Measurements from ENCODE around the gene ALG3. TPM values are rescaled to one million over a fixed set of nuclear protein-coding genes. Genes with fewer than 3 reads are reported as not detected.
A peak's percentile ranks its signal among the peaks of the same experiment; 100 is the strongest.

ALG3 gene
- total RNA-seq, 1 donor from 2014 or later = 33.3 TPM

DNA sequence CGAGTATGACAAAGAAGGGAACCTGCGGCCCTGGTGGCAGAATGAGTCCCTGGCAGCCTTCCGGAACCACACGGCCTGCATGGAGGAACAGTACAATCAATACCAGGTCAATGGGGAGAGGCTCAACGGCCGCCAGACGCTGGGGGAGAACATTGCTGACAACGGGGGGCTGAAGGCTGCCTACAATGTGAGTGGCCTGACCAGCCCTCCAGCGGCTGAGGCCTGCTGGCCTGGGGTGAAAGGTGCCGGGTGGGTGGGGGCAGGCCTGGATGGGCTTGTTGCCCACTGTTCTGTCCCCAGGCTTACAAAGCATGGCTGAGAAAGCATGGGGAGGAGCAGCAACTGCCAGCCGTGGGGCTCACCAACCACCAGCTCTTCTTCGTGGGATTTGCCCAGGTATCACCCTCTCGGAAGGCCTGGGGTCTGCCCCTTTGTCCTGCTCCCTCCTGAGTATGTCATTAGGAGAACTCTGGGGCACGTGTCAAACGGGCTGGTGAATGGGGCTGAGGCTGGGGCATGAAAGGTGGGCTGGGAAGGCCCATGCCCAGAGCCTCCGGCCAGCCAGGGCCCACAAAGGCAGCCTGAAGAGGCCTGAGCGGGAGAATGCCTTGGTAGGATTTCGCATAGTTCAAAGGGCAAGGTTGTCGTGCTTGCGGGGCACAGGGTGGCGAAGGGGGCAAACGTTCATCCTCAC lies 42.4 kb upstream of the ALG3 start:
- H3K9me3 Mint-ChIP-seq (ENCODE audit: low read depth) = no peaks in the 10 kb centered on the region
- H3K4me3 Mint-ChIP-seq (ENCODE audit: unreplicated experiment) = no peak overlapping the region
- H3K4me1 Mint-ChIP-seq (ENCODE audit: low read depth) = no peaks in the 10 kb centered on the region
- TF ChIP-seq, protein P1, sequence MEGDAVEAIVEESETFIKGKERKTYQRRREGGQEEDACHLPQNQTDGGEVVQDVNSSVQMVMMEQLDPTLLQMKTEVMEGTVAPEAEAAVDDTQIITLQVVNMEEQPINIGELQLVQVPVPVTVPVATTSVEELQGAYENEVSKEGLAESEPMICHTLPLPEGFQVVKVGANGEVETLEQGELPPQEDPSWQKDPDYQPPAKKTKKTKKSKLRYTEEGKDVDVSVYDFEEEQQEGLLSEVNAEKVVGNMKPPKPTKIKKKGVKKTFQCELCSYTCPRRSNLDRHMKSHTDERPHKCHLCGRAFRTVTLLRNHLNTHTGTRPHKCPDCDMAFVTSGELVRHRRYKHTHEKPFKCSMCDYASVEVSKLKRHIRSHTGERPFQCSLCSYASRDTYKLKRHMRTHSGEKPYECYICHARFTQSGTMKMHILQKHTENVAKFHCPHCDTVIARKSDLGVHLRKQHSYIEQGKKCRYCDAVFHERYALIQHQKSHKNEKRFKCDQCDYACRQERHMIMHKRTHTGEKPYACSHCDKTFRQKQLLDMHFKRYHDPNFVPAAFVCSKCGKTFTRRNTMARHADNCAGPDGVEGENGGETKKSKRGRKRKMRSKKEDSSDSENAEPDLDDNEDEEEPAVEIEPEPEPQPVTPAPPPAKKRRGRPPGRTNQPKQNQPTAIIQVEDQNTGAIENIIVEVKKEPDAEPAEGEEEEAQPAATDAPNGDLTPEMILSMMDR (IDR thresholded peaks at IDR 0.05) = no peak
- peaks cover 2% of the 10 kb centered on the region for H3K27me3 Mint-ChIP-seq (ENCODE audit: low read depth)
- DNase-seq (ENCODE audit: low spot score) = peak; percentile 75
- H3K36me3 Mint-ChIP-seq (ENCODE audit: low read depth) = no peaks in the 10 kb centered on the region
- no peak overlapping the region for H3K27ac Mint-ChIP-seq (ENCODE audit: unreplicated experiment)

DNA sequence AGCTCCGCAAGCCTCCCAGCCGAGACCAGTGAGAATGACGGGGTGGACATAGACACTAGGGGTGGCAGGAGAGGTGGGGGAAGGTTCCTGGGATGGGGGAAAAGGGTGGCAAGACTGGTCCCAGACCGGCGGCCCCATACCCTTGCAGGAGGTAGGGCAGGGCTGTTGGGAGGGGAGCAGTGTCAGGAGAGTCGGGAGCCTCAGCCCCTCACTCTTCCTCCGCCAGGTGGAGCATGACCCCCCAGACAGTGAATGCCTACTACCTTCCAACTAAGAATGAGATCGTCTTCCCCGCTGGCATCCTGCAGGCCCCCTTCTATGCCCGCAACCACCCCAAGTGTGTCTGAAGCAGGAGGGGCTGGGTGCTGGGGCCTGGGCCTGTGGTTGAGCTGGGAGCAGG lies 41.6 kb upstream of the ALG3 start:
- H3K27ac Mint-ChIP-seq (ENCODE audit: unreplicated experiment) = no peak overlapping the region
- H3K36me3 Mint-ChIP-seq (ENCODE audit: low read depth) = no peaks in the 10 kb centered on the region
- H3K4me1 Mint-ChIP-seq (ENCODE audit: low read depth) = no peaks in the 10 kb centered on the region
- no peaks in the 10 kb centered on the region for H3K9me3 Mint-ChIP-seq (ENCODE audit: low read depth)
- TF ChIP-seq, protein P1 (IDR thresholded peaks at IDR 0.05) = no peak
- peak; percentile 71 for DNase-seq (ENCODE audit: low spot score)
- peaks cover 4% of the 10 kb centered on the region for H3K27me3 Mint-ChIP-seq (ENCODE audit: low read depth)
- no peak overlapping the region for H3K4me3 Mint-ChIP-seq (ENCODE audit: unreplicated experiment)

DNA sequence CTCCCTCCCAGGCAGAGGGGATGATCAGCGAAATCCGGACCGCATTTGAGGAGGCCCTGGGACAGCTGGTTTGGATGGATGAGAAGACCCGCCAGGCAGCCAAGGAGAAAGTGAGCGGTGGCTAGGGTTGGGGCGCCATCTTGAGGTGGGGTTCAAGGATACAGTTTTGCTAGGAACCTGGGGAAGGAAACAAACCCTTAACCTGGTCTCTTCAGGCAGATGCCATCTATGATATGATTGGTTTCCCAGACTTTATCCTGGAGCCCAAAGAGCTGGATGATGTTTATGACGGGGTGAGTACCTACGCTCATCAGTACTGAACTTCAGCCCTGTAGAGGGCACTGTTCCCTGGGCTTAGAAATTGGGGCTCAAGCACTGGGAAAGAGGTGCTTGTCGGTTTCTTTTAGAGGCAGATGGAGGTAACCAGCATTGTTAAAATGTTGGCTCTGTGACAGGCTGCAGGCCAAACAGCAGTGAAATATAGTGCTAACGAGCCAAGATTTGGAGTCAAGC lies 40.7 kb upstream of the ALG3 start:
- Mint-ChIP-seq H3K36me3 (ENCODE audit: low read depth) (no peaks in the 10 kb centered on the region), H3K4me3 (ENCODE audit: unreplicated experiment) (no peak overlapping the region), H3K4me1 (ENCODE audit: low read depth) (peaks cover 5% of the 10 kb centered on the region), H3K27me3 (ENCODE audit: low read depth) (peaks cover 4% of the 10 kb centered on the region), H3K27ac (ENCODE audit: unreplicated experiment) (no peak overlapping the region), H3K9me3 (ENCODE audit: low read depth) (no peaks in the 10 kb centered on the region)
- TF ChIP-seq, protein P1 (IDR thresholded peaks at IDR 0.05) = peak; percentile 86
- DNase-seq (ENCODE audit: low spot score) = peak; percentile 56

DNA sequence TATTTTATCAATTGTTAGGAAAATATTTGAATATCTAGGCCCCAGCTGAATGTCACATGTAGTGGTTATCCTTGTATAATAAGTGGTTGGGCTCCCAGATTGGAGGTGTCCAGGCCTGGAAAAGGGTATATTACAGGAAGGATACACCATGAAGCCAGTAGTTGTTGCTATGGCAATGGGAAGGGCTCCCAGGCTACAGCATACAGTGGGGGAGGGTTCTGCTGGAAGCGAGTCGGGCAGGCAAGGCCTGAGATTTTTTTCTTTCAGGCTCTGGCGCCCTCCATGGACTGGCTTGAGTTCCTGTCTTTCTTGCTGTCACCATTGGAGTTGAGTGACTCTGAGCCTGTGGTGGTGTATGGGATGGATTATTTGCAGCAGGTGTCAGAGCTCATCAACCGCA lies 35.9 kb upstream of the ALG3 start:
- no peaks in the 10 kb centered on the region for H3K9me3 Mint-ChIP-seq (ENCODE audit: low read depth)
- TF ChIP-seq, protein P1 (IDR thresholded peaks at IDR 0.05) = peak; percentile 75
- H3K4me1 Mint-ChIP-seq (ENCODE audit: low read depth) = peaks cover 5% of the 10 kb centered on the region
- H3K36me3 Mint-ChIP-seq (ENCODE audit: low read depth) = no peaks in the 10 kb centered on the region
- peaks cover 10% of the 10 kb centered on the region for H3K27me3 Mint-ChIP-seq (ENCODE audit: low read depth)
- no peak for DNase-seq (ENCODE audit: low spot score)
- H3K27ac Mint-ChIP-seq (ENCODE audit: unreplicated experiment) = no peak overlapping the region
- no peak overlapping the region for H3K4me3 Mint-ChIP-seq (ENCODE audit: unreplicated experiment)

DNA sequence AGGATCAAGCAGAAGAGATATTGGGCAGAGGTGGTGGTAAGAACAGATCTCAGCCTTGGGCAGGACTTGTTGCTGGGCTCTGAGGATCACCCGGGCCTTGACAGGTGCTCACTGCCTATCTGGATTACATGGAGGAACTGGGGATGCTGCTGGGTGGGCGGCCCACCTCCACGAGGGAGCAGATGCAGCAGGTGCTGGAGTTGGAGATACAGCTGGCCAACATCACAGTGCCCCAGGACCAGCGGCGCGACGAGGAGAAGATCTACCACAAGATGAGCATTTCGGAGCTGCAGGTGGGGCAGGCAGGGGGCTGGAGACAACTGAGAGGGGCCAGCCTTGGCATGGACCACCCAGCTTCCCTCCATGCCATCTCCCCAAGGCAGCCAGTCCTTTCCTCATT lies 34.9 kb upstream of the ALG3 start:
- DNase-seq (ENCODE audit: low spot score) = peak; percentile 81
- Mint-ChIP-seq H3K27ac (ENCODE audit: unreplicated experiment) (no peak overlapping the region), H3K4me3 (ENCODE audit: unreplicated experiment) (no peak overlapping the region), H3K4me1 (ENCODE audit: low read depth) (peaks cover 5% of the 10 kb centered on the region), H3K9me3 (ENCODE audit: low read depth) (no peaks in the 10 kb centered on the region), H3K27me3 (ENCODE audit: low read depth) (peaks cover 14% of the 10 kb centered on the region), H3K36me3 (ENCODE audit: low read depth) (no peaks in the 10 kb centered on the region)
- TF ChIP-seq, protein P1 (IDR thresholded peaks at IDR 0.05) = no peak
